Measurements from ENCODE around the gene CYP20A1.
"Not testable (repeated sequence)": the region's sequence is repeated elsewhere in the genome, so short reads cannot be mapped to it uniquely, and the experiment has no call there.

CYP20A1 gene

GRCh38 chr2:203286532-203286931, 47.7 kb downstream of the CYP20A1 start:
- H3K4me3 ChIP-seq (ENCODE audit: low read length): no peak overlapping the region
- no peak for DNase-seq (ENCODE audit: low read depth)
- TF ChIP-seq CTCF (conservative IDR thresholded peaks at IDR 0.05; ENCODE audit: low read depth, low read length): no peak

GRCh38 chr2:203301667-203302066, 62.8 kb downstream of the CYP20A1 start:
- DNase-seq (ENCODE audit: low read depth): no peak
- TF ChIP-seq CTCF (conservative IDR thresholded peaks at IDR 0.05; ENCODE audit: low read depth, low read length): no peak
- H3K4me3 ChIP-seq (ENCODE audit: low read length): no peak overlapping the region

GRCh38 chr2:203302586-203302985, 63.8 kb downstream of the CYP20A1 start:
- not testable (repeated sequence) for H3K4me3 ChIP-seq (ENCODE audit: low read length); DNase-seq (ENCODE audit: low read depth)

GRCh38 chr2:203310688-203311436, 72.0 kb downstream of the CYP20A1 start:
- DNase-seq (ENCODE audit: low read depth): no peak
- H3K4me3 ChIP-seq (ENCODE audit: low read length): no peak overlapping the region
- no peak for TF ChIP-seq CTCF (conservative IDR thresholded peaks at IDR 0.05; ENCODE audit: low read depth, low read length)

GRCh38 chr2:203326356-203326755, 87.5 kb downstream of the CYP20A1 start:
- no peak overlapping the region for H3K4me3 ChIP-seq (ENCODE audit: low read length)
- no peak for DNase-seq (ENCODE audit: low read depth)
- no peak for TF ChIP-seq CTCF (conservative IDR thresholded peaks at IDR 0.05; ENCODE audit: low read depth, low read length)

GRCh38 chr2:203327582-203327900, 88.7 kb downstream of the CYP20A1 start:
- DNase-seq (ENCODE audit: low read depth): no peak
- H3K4me3 ChIP-seq (ENCODE audit: low read length): peak overlapping the region; percentile 93
- no peak for TF ChIP-seq CTCF (conservative IDR thresholded peaks at IDR 0.05; ENCODE audit: low read depth, low read length)

GRCh38 chr2:203327901-203328759, 89.3 kb downstream of the CYP20A1 start, which contains the start of gene ABI2:
Gene ABI2, plus strand, starts transcription at chr2:203328394. Its CDS starts 121 bp downstream, at chr2:203328515.
- TF ChIP-seq CTCF (conservative IDR thresholded peaks at IDR 0.05; ENCODE audit: low read depth, low read length): no peak
- no peak for DNase-seq (ENCODE audit: low read depth)
- peak within 1 kb of the TSS; percentile 93 for H3K4me3 ChIP-seq (ENCODE audit: low read length)

All from retinal pigment epithelial cell (primary cell).